ENCODE data around the gene FAM13A. TPM values are rescaled to one million over a fixed set of nuclear protein-coding genes. Genes with fewer than 3 reads are reported as not detected.
"Not testable (repeated sequence)": the region's sequence is repeated elsewhere in the genome, so short reads cannot be mapped to it uniquely, and the experiment has no call there.

FAM13A gene
- total and polyA plus RNA-seq, 2 donors (not counting 3 experiments of a cell fraction or from before 2014, with no cell fraction given): 3.3 to 10.5 TPM

DNA sequence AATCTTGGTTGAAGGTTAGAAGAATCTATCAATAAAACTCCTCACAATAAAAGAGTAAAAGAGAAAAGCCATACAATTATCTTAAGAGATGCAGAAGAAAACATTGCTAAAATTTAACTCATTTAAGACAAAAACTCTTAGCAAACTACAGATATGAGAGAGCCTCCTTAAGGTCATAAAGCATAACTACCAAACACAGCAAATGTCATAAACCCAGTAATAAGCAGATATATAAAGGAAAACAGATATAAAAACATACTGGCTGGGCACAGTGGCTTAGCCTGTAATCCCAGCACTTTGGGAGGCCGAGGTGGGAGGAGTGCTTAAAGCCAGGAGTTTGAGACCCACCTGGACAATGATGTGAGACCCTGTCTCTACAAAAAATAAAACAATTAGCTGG, 165.3 kb downstream of the FAM13A start:
- dilution Hi-C loops (cut with MboI; ENCODE audit: extremely low pct_ligation_motif_present, low sequenced_read_pairs): no loop called here
- CTCF ChIA-PET: interaction anchor here (1.0 to 1.6 kb wide), 3 partner anchors 8 to 47 kb away, joined by 3 to 5 read pairs (median 3); no protein-coding TSS in a partner anchor
- FAIRE-seq: no peak

DNA sequence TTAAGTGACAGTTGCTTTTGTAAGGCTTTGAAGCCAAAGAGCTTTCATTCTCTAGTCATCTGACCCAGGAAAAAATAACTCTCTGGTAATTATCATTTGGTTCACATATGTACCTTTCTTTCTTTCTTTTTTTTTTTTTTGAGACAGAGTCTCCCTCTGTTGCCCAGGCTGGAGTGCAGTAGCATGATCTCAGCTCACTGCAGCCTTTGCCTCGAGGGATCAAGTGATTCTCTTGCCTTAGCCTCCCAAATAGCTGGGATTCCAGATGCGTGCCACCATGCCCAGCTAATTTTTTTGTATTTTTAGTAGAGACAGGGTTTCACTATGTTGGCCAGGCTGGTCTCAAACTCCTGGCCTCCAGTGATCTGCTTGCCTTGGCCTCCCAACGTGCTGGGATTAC, 169.6 kb downstream of the FAM13A start:
- dilution Hi-C loops (cut with MboI; ENCODE audit: extremely low pct_ligation_motif_present, low sequenced_read_pairs); BruUV-seq (replicated peaks); FAIRE-seq: not testable (repeated sequence)

More for the DNA sequence above, 165.3 kb downstream of the FAM13A start:
- Histone ChIP-seq H4K20me1 (replicated peaks; ENCODE audit: control insufficient read depth, extremely low read depth, insufficient read depth, low read length) (no peaks in the 10 kb centered on the region), H3K27ac (ENCODE audit: insufficient read depth, low read depth, low read length) (no peak overlapping the region), H3K27me3 (ENCODE audit: control insufficient read depth in 2 of 2, insufficient read depth in 2 of 2, low read length in 2 of 2) (no peaks in the 10 kb centered on the region), H3K36me3 (ENCODE audit: control insufficient read depth in 2 of 2, extremely low read depth in 1 of 2, insufficient read depth in 2 of 2, low read length in 2 of 2) (no peaks in the 10 kb centered on the region), H3K79me2 (ENCODE audit: control insufficient read depth, insufficient read depth, low read length) (no peaks in the 10 kb centered on the region), H3K9ac (replicated peaks; ENCODE audit: extremely low read depth, insufficient read depth, low read length) (no peak overlapping the region), H3K9me3 (replicated peaks; ENCODE audit: control insufficient read depth, insufficient read depth, low read length) (no peaks in the 10 kb centered on the region), H3K4me3 (replicated peaks in 1 of 3; ENCODE audit: insufficient read depth in 1 of 3, low read depth in 1 of 3, low read length in 3 of 3) (no peak overlapping the region), H2AFZ (ENCODE audit: low read depth, low read length) (no peak overlapping the region), H3K4me1 (ENCODE audit: control insufficient read depth, extremely low read depth, insufficient read depth, low read length) (no peaks in the 10 kb centered on the region), H3K4me2 (ENCODE audit: insufficient read depth, low read length) (no peak overlapping the region), H3K9me1 (replicated peaks; ENCODE audit: control insufficient read depth, extremely low read depth, insufficient read depth, low read length) (no peaks in the 10 kb centered on the region)
- no TSS peak for BruUV-seq (replicated peaks)
- POLR2A ChIA-PET: no interaction called here
- no peak for DNase-seq (ENCODE audit: low read depth, low spot score)
- TF ChIP-seq MYC (IDR thresholded peaks at IDR 0.05; ENCODE audit: low read depth, low read length): no peak
- no peak for TF ChIP-seq POLR2AphosphoS5 (IDR thresholded peaks at IDR 0.05; ENCODE audit: insufficient read depth, low read depth, low read length)
- TF ChIP-seq FOS (IDR thresholded peaks at IDR 0.05; ENCODE audit: borderline replicate concordance, insufficient read depth, low read length): no peak
- TF ChIP-seq POLR2A (IDR thresholded peaks at IDR 0.05; ENCODE audit: low read depth, low read length): no peak
- TF ChIP-seq, protein P1, sequence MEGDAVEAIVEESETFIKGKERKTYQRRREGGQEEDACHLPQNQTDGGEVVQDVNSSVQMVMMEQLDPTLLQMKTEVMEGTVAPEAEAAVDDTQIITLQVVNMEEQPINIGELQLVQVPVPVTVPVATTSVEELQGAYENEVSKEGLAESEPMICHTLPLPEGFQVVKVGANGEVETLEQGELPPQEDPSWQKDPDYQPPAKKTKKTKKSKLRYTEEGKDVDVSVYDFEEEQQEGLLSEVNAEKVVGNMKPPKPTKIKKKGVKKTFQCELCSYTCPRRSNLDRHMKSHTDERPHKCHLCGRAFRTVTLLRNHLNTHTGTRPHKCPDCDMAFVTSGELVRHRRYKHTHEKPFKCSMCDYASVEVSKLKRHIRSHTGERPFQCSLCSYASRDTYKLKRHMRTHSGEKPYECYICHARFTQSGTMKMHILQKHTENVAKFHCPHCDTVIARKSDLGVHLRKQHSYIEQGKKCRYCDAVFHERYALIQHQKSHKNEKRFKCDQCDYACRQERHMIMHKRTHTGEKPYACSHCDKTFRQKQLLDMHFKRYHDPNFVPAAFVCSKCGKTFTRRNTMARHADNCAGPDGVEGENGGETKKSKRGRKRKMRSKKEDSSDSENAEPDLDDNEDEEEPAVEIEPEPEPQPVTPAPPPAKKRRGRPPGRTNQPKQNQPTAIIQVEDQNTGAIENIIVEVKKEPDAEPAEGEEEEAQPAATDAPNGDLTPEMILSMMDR (IDR thresholded peaks at IDR 0.05; ENCODE audit: extremely low read depth in 1 of 2, insufficient read depth in 1 of 2, low read depth in 1 of 2, low read length in 2 of 2): no peak
- intact Hi-C loops (cut with micrococcal nuclease): no loop called here

More for the DNA sequence above, 169.6 kb downstream of the FAM13A start:
- DNase-seq (ENCODE audit: low read depth, low spot score); H3K27me3 ChIP-seq (ENCODE audit: control insufficient read depth in 2 of 2, insufficient read depth in 2 of 2, low read length in 2 of 2); H3K9ac ChIP-seq (replicated peaks; ENCODE audit: extremely low read depth, insufficient read depth, low read length); H4K20me1 ChIP-seq (replicated peaks; ENCODE audit: control insufficient read depth, extremely low read depth, insufficient read depth, low read length); H3K79me2 ChIP-seq (ENCODE audit: control insufficient read depth, insufficient read depth, low read length); H3K4me3 ChIP-seq (replicated peaks in 1 of 3; ENCODE audit: insufficient read depth in 1 of 3, low read depth in 1 of 3, low read length in 3 of 3); H3K4me1 ChIP-seq (ENCODE audit: control insufficient read depth, extremely low read depth, insufficient read depth, low read length); intact Hi-C loops (cut with micrococcal nuclease); H3K36me3 ChIP-seq (ENCODE audit: control insufficient read depth in 2 of 2, extremely low read depth in 1 of 2, insufficient read depth in 2 of 2, low read length in 2 of 2); H2AFZ ChIP-seq (ENCODE audit: low read depth, low read length); H3K9me3 ChIP-seq (replicated peaks; ENCODE audit: control insufficient read depth, insufficient read depth, low read length); H3K9me1 ChIP-seq (replicated peaks; ENCODE audit: control insufficient read depth, extremely low read depth, insufficient read depth, low read length); H3K4me2 ChIP-seq (ENCODE audit: insufficient read depth, low read length); H3K27ac ChIP-seq (ENCODE audit: insufficient read depth, low read depth, low read length): not testable (repeated sequence)
- ChIA-PET POLR2A (interaction anchor here (0.7 kb wide), 1 partner anchor 9 kb away, joined by 6 read pairs; no protein-coding TSS in a partner anchor), CTCF (interaction anchor here (0.7 kb wide), 1 partner anchor 239 kb away, joined by 4 read pairs; no protein-coding TSS in a partner anchor)
